ENCODE data around the gene CRHR2.

- TF ChIP-seq SMC3 (IDR thresholded peaks at IDR 0.05) (no peak), CTCF (IDR thresholded peaks at IDR 0.05) (no peak), POLR2A (IDR thresholded peaks at IDR 0.05; ENCODE audit: low read length) (no peak), CHD4 (IDR thresholded peaks at IDR 0.05; ENCODE audit: borderline replicate concordance) (no peak), BHLHE40 (IDR thresholded peaks at IDR 0.05; ENCODE audit: low read depth, low read length) (no peak), ESRRA (IDR thresholded peaks at IDR 0.05; ENCODE audit: borderline replicate concordance, low read length) (no peak), MAZ (IDR thresholded peaks at IDR 0.05; ENCODE audit: borderline replicate concordance, low read depth, low read length) (no peak), HMGXB4 (CRISPR knock-in tag; IDR thresholded peaks at IDR 0.05; ENCODE audit: borderline replicate concordance) (no peak), MAX (IDR thresholded peaks at IDR 0.05) (no peak), NPAS2 (CRISPR knock-in tag; IDR thresholded peaks at IDR 0.05; ENCODE audit: borderline replicate concordance) (no peak)
These were observed 30.1 kb downstream of the CRHR2 start for GRCh38 chr7:30652132-30652531.

Data from A549 (cell line).